Measurements from ENCODE around the gene UGT2A3. TPM values are rescaled to one million over a fixed set of nuclear protein-coding genes. Genes with fewer than 3 reads are reported as not detected.

Gene UGT2A3
- polyA plus RNA-seq, 12 donors: 0.16 to 44.4 (median 0.27) TPM; not detected in 6

DNA sequence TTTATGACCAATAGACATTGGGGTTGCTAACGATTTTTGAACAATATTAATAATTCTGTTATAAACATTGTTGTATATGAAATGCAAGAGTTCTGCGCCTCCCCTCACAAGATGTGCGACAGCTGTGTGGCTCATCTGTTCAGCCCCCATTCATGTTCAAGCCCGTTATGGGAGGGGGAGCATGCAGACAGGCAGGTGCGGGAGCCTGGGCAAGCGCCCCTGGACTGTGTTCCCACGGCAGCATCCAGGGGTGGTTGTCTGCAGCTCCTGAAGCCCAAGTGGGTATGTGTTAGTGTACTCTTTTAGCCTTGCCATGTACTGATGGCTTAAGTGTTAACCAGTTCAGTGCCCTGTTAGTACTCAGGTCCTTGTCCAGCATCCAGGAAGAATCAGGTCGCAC, 34.6 kb downstream of the UGT2A3 start:
- no peak for DNase-seq

- no peak for DNase-seq
Measured at GRCh38 chr4:68912807-68913206, 38.8 kb downstream of the UGT2A3 start.

GRCh38 chr4:68909385-68909784, 42.2 kb downstream of the UGT2A3 start:
- DNase-seq: no peak

DNA sequence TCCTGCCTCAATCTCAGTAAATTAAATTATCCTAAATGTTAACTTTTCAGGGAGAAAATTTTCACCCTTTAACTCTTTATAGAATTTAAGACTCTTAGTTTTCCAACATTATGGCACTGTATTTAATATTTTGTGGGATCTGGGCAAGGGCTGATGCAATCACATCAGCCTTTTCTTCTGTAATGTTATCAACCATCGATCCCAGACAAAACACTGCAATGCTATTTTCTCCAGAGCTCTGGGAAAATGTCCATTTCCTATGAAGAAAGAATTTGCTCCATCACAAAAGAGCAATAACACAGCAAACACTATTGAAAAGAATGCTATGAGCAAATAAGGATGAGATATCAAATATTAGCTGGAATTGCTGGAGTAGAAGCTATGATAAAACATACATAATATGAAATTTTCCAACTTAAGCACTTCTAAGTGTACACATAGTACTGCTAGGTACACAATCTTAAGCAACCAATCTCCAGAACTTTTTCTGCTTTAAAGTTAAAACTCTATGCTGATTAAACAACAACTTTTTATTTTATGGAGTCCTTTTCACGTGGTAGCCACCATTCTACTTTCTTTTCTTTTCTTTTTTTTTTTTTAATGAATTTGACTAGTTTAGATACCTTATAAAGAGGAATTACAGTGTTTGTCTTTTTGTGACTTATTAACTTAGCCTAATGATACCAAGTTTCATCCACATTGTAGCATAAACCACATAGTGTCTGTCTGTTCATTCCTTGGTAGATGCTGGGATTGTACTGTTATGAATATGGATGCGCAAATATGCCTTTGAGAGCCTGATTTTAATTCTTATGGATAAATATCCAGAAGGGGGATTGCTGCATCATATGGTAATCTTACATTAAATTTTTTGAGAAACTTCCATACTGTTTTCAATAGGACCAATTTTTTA, 43.6 kb downstream of the UGT2A3 start:
- no peak for DNase-seq

- no peak for DNase-seq
Measured at GRCh38 chr4:68907245-68907644, 44.4 kb downstream of the UGT2A3 start.

GRCh38 chr4:68906780-68907137, 44.8 kb downstream of the UGT2A3 start:
- no peak for DNase-seq

- DNase-seq: peak; percentile 22
Measured at GRCh38 chr4:68905939-68906779, 45.4 kb downstream of the UGT2A3 start.

DNA sequence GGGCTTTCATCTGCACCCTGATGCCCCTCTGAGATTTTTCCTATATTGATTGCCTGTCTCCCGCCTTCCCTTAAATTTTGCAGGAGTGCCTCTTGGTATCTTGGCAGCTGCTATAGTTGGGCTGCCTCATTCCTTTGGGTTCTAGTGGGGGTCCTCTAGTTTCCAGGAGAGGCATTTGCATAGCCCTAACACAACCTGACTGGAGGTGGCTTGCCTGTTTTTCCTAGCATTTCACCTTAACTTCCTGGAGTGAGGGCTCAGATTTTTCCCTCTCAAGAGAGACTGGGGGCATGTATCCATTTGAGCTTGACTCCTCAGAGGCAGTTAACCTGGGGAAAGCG, 46.0 kb downstream of the UGT2A3 start:
- no peak for DNase-seq

DNA sequence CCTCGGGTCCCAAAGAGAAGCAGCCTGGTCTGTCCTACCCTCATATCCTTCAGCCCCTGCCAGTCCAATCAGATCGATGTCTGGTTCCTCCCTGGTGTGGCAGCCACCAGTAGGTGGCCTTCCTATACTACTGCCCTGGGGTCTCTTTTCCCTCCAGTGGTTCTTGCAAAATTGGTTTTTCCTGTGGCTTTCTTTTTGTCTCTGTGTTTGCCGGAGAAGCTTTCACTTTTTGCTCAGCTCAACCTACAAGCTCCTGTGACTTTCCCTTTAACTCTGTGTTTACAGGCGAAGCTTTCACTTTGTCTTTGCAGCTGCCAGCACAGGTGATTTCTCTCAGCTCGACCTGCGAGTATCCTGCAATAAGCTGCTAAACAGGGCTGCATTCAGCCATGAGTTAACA, 46.8 kb downstream of the UGT2A3 start:
- no peak for DNase-seq

DNA sequence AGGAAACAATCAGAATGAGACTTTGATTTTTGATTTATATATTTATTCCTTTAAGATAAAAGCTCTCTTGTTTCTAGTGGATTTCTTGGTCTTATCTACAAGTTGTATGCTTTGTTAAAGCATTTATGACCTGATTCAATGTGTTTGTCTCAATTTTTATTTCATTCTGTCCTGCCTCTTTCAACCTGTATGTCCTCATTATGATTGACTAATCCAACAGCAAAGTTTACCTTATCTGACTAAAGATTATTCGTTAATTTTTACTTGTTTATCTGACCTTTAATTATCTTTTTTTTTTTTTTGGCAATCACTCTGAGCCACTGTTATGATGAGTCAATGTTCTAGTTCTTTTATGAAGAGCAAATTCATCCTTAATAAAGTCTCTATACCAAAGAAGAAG, 54.9 kb downstream of the UGT2A3 start:
- DNase-seq: no peak

DNA sequence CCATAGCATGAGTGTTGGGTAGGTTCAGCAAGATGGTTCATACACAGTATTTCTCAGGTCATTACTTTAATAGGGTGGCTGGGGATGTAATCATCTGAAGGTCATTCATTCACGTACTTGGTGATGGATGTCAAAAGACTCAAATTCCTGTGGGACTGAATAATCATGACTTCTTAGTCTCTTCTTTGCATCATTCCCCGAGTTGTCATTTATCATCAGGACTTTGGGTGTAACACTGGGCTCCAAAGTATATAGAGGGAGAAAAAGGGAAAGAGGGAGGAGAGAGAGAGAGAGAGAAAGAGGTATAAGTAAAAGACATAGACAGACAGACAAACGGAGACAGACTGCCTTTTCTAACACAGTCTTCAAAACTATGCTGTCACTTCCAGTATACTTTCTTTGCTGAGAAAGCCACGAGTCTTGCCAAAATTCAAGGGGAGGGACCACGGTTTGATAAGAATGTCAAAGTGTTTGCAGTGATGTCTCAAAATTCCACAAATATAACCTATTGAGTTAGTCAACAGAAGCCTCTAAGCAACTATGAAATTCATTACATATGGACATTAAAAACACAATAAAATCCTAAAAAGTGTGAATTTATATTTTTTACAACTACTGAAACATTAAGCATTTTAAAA, 55.9 kb downstream of the UGT2A3 start:
- no peak for DNase-seq

DNA sequence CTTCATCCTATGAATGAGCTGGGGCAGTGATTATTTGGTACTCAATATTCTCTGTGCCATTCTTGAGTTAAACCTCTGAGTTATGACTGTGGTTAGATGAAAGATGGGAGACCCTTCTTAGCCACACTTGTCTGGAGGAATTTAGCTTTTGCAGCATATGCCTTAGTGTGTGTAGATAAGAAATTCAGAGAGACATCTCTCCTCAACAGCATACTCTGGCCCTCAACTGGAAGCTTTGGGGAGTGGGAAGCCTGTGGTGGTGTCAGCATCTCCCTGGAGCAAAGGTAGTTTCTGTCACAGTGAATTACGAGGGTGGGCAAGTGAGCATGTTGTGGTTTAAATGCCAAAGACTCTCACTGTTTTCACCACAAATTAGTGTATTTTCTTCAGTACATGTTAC, 58.7 kb downstream of the UGT2A3 start:
- no peak for DNase-seq

DNA sequence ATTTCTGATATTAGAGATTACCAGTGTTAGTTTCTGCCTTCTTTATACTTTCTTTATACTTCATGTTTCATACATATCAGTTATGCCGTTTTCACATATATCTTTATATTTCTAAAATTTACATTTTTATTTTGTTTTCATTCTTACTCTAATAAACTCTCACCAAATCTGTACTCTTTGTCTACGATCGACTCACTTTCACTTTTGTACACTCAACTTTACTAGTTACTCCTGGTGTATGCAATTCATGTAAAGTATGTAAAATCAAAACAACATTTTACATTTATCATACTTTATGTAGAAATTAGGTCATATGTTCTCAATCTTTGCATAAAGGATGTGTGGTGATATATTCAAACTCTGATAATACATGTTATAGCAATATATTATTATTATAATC, 59.9 kb downstream of the UGT2A3 start:
- no peak for DNase-seq

- no peak for DNase-seq
Measured at GRCh38 chr4:68885545-68885944, 66.1 kb downstream of the UGT2A3 start.

- no peak for DNase-seq
Measured at GRCh38 chr4:68883870-68884269, 67.7 kb downstream of the UGT2A3 start.

Other genes starting within 250 kb of the UGT2A3 start
- under 1 TPM in 2 of 12 donors, not detected in 10; 0.17 to 0.71 TPM for gene UGT2B10, start 135.8 kb downstream of the UGT2A3 start, polyA plus RNA-seq (ENCODE audit: insufficient read length in 12 of 12)
- gene UGT2B7, start 144.7 kb upstream of the UGT2A3 start, polyA plus RNA-seq (ENCODE audit: insufficient read length in 12 of 12): 1 to 10 TPM in 1 of 12 donors, under 1 TPM in 8, not detected in 3; 0.13 to 9.1 (median 0.28) TPM